ENCODE measurements around the gene CLECL1. TPM values are rescaled to one million over a fixed set of nuclear protein-coding genes. Genes with fewer than 3 reads are reported as not detected.

The CLECL1 gene
- not detected in 2 replicates for total RNA-seq

GRCh38 chr12:9732921-9733461 lies at the start of gene CLECL1:
TSS of gene CLECL1 (minus strand) at chr12:9733097.
- DNase-seq (ENCODE audit: low read depth in 2 of 2), result no peak

GRCh38 chr12:9781360-9781759 lies 48.5 kb upstream of the CLECL1 start:
- DNase-seq (ENCODE audit: low read depth in 2 of 2), result no peak

GRCh38 chr12:9779209-9779608 lies 46.3 kb upstream of the CLECL1 start:
- no peak for DNase-seq (ENCODE audit: low read depth in 2 of 2)

- no peak for DNase-seq (ENCODE audit: low read depth in 2 of 2)
These were observed 43.9 kb upstream of the CLECL1 start for GRCh38 chr12:9776781-9777180.

GRCh38 chr12:9773216-9773877 lies 40.5 kb upstream of the CLECL1 start:
- no peak for DNase-seq (ENCODE audit: low read depth in 2 of 2)

- DNase-seq (ENCODE audit: low read depth in 2 of 2), result no peak
These were observed 30.1 kb upstream of the CLECL1 start for GRCh38 chr12:9763025-9763424.

GRCh38 chr12:9762369-9762768 lies 29.5 kb upstream of the CLECL1 start:
- DNase-seq (ENCODE audit: low read depth in 2 of 2), result no peak

GRCh38 chr12:9761419-9761781 lies 28.5 kb upstream of the CLECL1 start:
- peak in 1 of 2 donors; percentile 55 for DNase-seq (ENCODE audit: low read depth in 2 of 2)

GRCh38 chr12:9760699-9761418 lies 28.0 kb upstream of the CLECL1 start, which contains the start of gene CD69:
TSS of gene CD69 (minus strand) at chr12:9760901. CDS start at chr12:9760820, 81 bp downstream.
- DNase-seq (ENCODE audit: low read depth in 2 of 2), result peak in 1 of 2 donors; percentile 79

GRCh38 chr12:9760120-9760519 lies 27.2 kb upstream of the CLECL1 start:
- DNase-seq (ENCODE audit: low read depth in 2 of 2), result no peak

GRCh38 chr12:9759694-9760093 lies 26.8 kb upstream of the CLECL1 start:
- no peak for DNase-seq (ENCODE audit: low read depth in 2 of 2)

- DNase-seq (ENCODE audit: low read depth in 2 of 2), result no peak
These were observed 25.2 kb upstream of the CLECL1 start for GRCh38 chr12:9758119-9758518.

GRCh38 chr12:9757433-9758025 lies 24.6 kb upstream of the CLECL1 start:
- no peak for DNase-seq (ENCODE audit: low read depth in 2 of 2)

GRCh38 chr12:9756706-9757105 lies 23.8 kb upstream of the CLECL1 start:
- no peak for DNase-seq (ENCODE audit: low read depth in 2 of 2)

- DNase-seq (ENCODE audit: low read depth in 2 of 2), result no peak
These were observed 23.3 kb upstream of the CLECL1 start for GRCh38 chr12:9756170-9756569.

GRCh38 chr12:9755567-9755966 lies 22.7 kb upstream of the CLECL1 start:
- no peak for DNase-seq (ENCODE audit: low read depth in 2 of 2)

GRCh38 chr12:9755035-9755434 lies 22.1 kb upstream of the CLECL1 start:
- DNase-seq (ENCODE audit: low read depth in 2 of 2), result no peak

- no peak for DNase-seq (ENCODE audit: low read depth in 2 of 2)
These were observed 21.4 kb upstream of the CLECL1 start for GRCh38 chr12:9754099-9754927.

- peak in 1 of 2 donors; percentile 54 for DNase-seq (ENCODE audit: low read depth in 2 of 2)
These were observed 20.6 kb upstream of the CLECL1 start for GRCh38 chr12:9753498-9753897.

- no peak for DNase-seq (ENCODE audit: low read depth in 2 of 2)
These were observed 20.2 kb upstream of the CLECL1 start for GRCh38 chr12:9753073-9753472.

- no peak for DNase-seq (ENCODE audit: low read depth in 2 of 2)
These were observed 19.4 kb upstream of the CLECL1 start for GRCh38 chr12:9752145-9752933.

All from lung microvascular endothelial cell (primary cell).